ENCODE results near the gene HBA2. TPM values are rescaled to one million over a fixed set of nuclear protein-coding genes. Genes with fewer than 3 reads are reported as not detected.
"Not testable (repeated sequence)": the region's sequence is repeated elsewhere in the genome, so short reads cannot be mapped to it uniquely, and the experiment has no call there.

HBA2 gene
- total RNA-seq: 22.1 TPM

- H3K4me3 ChIP-seq (ENCODE audit: low read length); H3K4me1 ChIP-seq (ENCODE audit: insufficient read depth, low read length); H3K9me3 ChIP-seq (ENCODE audit: low read depth, low read length): not testable (repeated sequence)
- peaks cover 49% of the 10 kb centered on the region for H3K27me3 ChIP-seq (ENCODE audit: insufficient read depth, low read length)
Observed at GRCh38 chr16:172374-172941, at the start of gene HBA2. Gene HBA2 (plus strand): TSS chr16:172876. CDS start chr16:172913, 37 bp downstream.

GRCh38 chr16:123558-124350 is 48.9 kb upstream of the HBA2 start:
- H3K4me3 ChIP-seq (ENCODE audit: low read length); H3K9me3 ChIP-seq (ENCODE audit: low read depth, low read length); H3K4me1 ChIP-seq (ENCODE audit: insufficient read depth, low read length); H3K27me3 ChIP-seq (ENCODE audit: insufficient read depth, low read length): not testable (repeated sequence)

- H3K27me3 ChIP-seq (ENCODE audit: insufficient read depth, low read length): no peaks in the 10 kb centered on the region
- H3K4me1 ChIP-seq (ENCODE audit: insufficient read depth, low read length): peaks cover 14% of the 10 kb centered on the region
- no peak overlapping the region for H3K4me3 ChIP-seq (ENCODE audit: low read length)
- no peaks in the 10 kb centered on the region for H3K9me3 ChIP-seq (ENCODE audit: low read depth, low read length)
Observed at GRCh38 chr16:125011-125410, 47.7 kb upstream of the HBA2 start.

- Histone ChIP-seq H3K9me3 (ENCODE audit: low read depth, low read length) (no peaks in the 10 kb centered on the region), H3K4me1 (ENCODE audit: insufficient read depth, low read length) (peaks cover 18% of the 10 kb centered on the region), H3K27me3 (ENCODE audit: insufficient read depth, low read length) (no peaks in the 10 kb centered on the region), H3K4me3 (ENCODE audit: low read length) (no peak overlapping the region)
Observed at GRCh38 chr16:129075-129474, 43.6 kb upstream of the HBA2 start.

GRCh38 chr16:130533-131173 is 42.0 kb upstream of the HBA2 start:
- H3K4me1 ChIP-seq (ENCODE audit: insufficient read depth, low read length): peaks cover 18% of the 10 kb centered on the region
- H3K27me3 ChIP-seq (ENCODE audit: insufficient read depth, low read length): no peaks in the 10 kb centered on the region
- H3K4me3 ChIP-seq (ENCODE audit: low read length): no peak overlapping the region
- H3K9me3 ChIP-seq (ENCODE audit: low read depth, low read length): no peaks in the 10 kb centered on the region

- Histone ChIP-seq H3K9me3 (ENCODE audit: low read depth, low read length) (no peaks in the 10 kb centered on the region), H3K4me1 (ENCODE audit: insufficient read depth, low read length) (peaks cover 19% of the 10 kb centered on the region)
Observed at GRCh38 chr16:132120-132519, 40.6 kb upstream of the HBA2 start.

GRCh38 chr16:133716-134115 is 39.0 kb upstream of the HBA2 start:
- H3K4me3 ChIP-seq (ENCODE audit: low read length): no peak overlapping the region

More at GRCh38 chr16:132120-132519, 40.6 kb upstream of the HBA2 start:
- Histone ChIP-seq H3K27me3 (ENCODE audit: insufficient read depth, low read length) (no peaks in the 10 kb centered on the region), H3K4me3 (ENCODE audit: low read length) (no peak overlapping the region)

GRCh38 chr16:138049-138417 is 34.6 kb upstream of the HBA2 start:
- H3K27me3 ChIP-seq (ENCODE audit: insufficient read depth, low read length): no peaks in the 10 kb centered on the region
- H3K4me1 ChIP-seq (ENCODE audit: insufficient read depth, low read length): peaks cover 10% of the 10 kb centered on the region
- no peaks in the 10 kb centered on the region for H3K9me3 ChIP-seq (ENCODE audit: low read depth, low read length)
- H3K4me3 ChIP-seq (ENCODE audit: low read length): peak overlapping the region; percentile 46

More at GRCh38 chr16:133716-134115, 39.0 kb upstream of the HBA2 start:
- Histone ChIP-seq H3K4me1 (ENCODE audit: insufficient read depth, low read length) (peaks cover 27% of the 10 kb centered on the region), H3K27me3 (ENCODE audit: insufficient read depth, low read length) (no peaks in the 10 kb centered on the region), H3K9me3 (ENCODE audit: low read depth, low read length) (no peaks in the 10 kb centered on the region)

GRCh38 chr16:140175-140857 is 32.4 kb upstream of the HBA2 start:
- Histone ChIP-seq H3K27me3 (ENCODE audit: insufficient read depth, low read length) (no peaks in the 10 kb centered on the region), H3K9me3 (ENCODE audit: low read depth, low read length) (no peaks in the 10 kb centered on the region), H3K4me1 (ENCODE audit: insufficient read depth, low read length) (peaks cover 10% of the 10 kb centered on the region), H3K4me3 (ENCODE audit: low read length) (no peak overlapping the region)

GRCh38 chr16:142405-142967 is 30.2 kb upstream of the HBA2 start:
- H3K9me3 ChIP-seq (ENCODE audit: low read depth, low read length): no peaks in the 10 kb centered on the region
- no peaks in the 10 kb centered on the region for H3K27me3 ChIP-seq (ENCODE audit: insufficient read depth, low read length)
- H3K4me3 ChIP-seq (ENCODE audit: low read length): no peak overlapping the region
- H3K4me1 ChIP-seq (ENCODE audit: insufficient read depth, low read length): peaks cover 6% of the 10 kb centered on the region

GRCh38 chr16:143047-143446 is 29.6 kb upstream of the HBA2 start:
- Histone ChIP-seq H3K4me1 (ENCODE audit: insufficient read depth, low read length) (no peaks in the 10 kb centered on the region), H3K9me3 (ENCODE audit: low read depth, low read length) (no peaks in the 10 kb centered on the region), H3K27me3 (ENCODE audit: insufficient read depth, low read length) (no peaks in the 10 kb centered on the region), H3K4me3 (ENCODE audit: low read length) (no peak overlapping the region)

GRCh38 chr16:143456-143855 is 29.2 kb upstream of the HBA2 start:
- H3K27me3 ChIP-seq (ENCODE audit: insufficient read depth, low read length): no peaks in the 10 kb centered on the region
- H3K9me3 ChIP-seq (ENCODE audit: low read depth, low read length): no peaks in the 10 kb centered on the region
- no peak overlapping the region for H3K4me3 ChIP-seq (ENCODE audit: low read length)
- H3K4me1 ChIP-seq (ENCODE audit: insufficient read depth, low read length): no peaks in the 10 kb centered on the region

GRCh38 chr16:144797-145252 is 27.9 kb upstream of the HBA2 start:
- Histone ChIP-seq H3K27me3 (ENCODE audit: insufficient read depth, low read length) (peaks cover 3% of the 10 kb centered on the region), H3K4me1 (ENCODE audit: insufficient read depth, low read length) (no peaks in the 10 kb centered on the region), H3K4me3 (ENCODE audit: low read length) (no peak overlapping the region), H3K9me3 (ENCODE audit: low read depth, low read length) (no peaks in the 10 kb centered on the region)

GRCh38 chr16:146646-147045 is 26.0 kb upstream of the HBA2 start:
- Histone ChIP-seq H3K4me3 (ENCODE audit: low read length) (no peak overlapping the region), H3K27me3 (ENCODE audit: insufficient read depth, low read length) (peaks cover 3% of the 10 kb centered on the region), H3K9me3 (ENCODE audit: low read depth, low read length) (no peaks in the 10 kb centered on the region), H3K4me1 (ENCODE audit: insufficient read depth, low read length) (no peaks in the 10 kb centered on the region)
